Measurements from ENCODE around the gene FIZ1. TPM values are rescaled to one million over a fixed set of nuclear protein-coding genes. Genes with fewer than 3 reads are reported as not detected.
A peak's percentile ranks its signal among the peaks of the same experiment; 100 is the strongest.

FIZ1 gene
- total and polyA plus RNA-seq, 2 experiments from 2014 or later: 5.4 to 10.1 TPM

- Histone ChIP-seq H3K27ac (ENCODE audit: low read depth) (no peak overlapping the region), H3K4me3 (no peak overlapping the region), H3K4me2 (no peak overlapping the region), H3K9me2 (ENCODE audit: insufficient read depth) (peaks cover 5% of the 10 kb centered on the region; the same call in 1 of the 2 replicates), H2AFZ (peak overlapping the region; percentile 43; the same call in 1 of the 2 replicates), H3K79me2 (replicated peaks; ENCODE audit: insufficient read depth) (no peaks in the 10 kb centered on the region), H3K4me1 (ENCODE audit: insufficient read depth) (no peaks in the 10 kb centered on the region), H3K36me3 (ENCODE audit: insufficient read depth) (no peaks in the 10 kb centered on the region), H3K27me3 (ENCODE audit: insufficient read depth) (no peaks in the 10 kb centered on the region), H3F3A (replicated peaks; ENCODE audit: low read depth) (no peaks in the 10 kb centered on the region), H4K20me1 (replicated peaks; ENCODE audit: insufficient read depth) (no peaks in the 10 kb centered on the region)
- H3K9me3 Mint-ChIP-seq: peaks cover 6% of the 10 kb centered on the region
- H3K4me1 Mint-ChIP-seq: peaks cover 25% of the 10 kb centered on the region
- no peak overlapping the region for H3K4me3 Mint-ChIP-seq
- peaks cover 13% of the 10 kb centered on the region for H3K27me3 Mint-ChIP-seq (ENCODE audit: insufficient read depth, low read depth, poor library complexity)
- ATAC-seq (no peak), DNase-seq (ENCODE audit: low spot score) (no peak)
- H3K27ac Mint-ChIP-seq: no peak overlapping the region
- TF ChIP-seq EZH2 (IDR thresholded peaks at IDR 0.05; ENCODE audit: low read depth, unreplicated experiment) (no peak), POLR2AphosphoS5 (IDR thresholded peaks at IDR 0.05; ENCODE audit: low read depth) (no peak), CTCF (conservative IDR thresholded peaks at IDR 0.05; ENCODE audit: low read depth in 2 of 2) (no peak), NANOG (IDR thresholded peaks at IDR 0.05; ENCODE audit: borderline replicate concordance) (no peak), ZNF114 (CRISPR knock-in tag; IDR thresholded peaks at IDR 0.05) (no peak), STAT1 (IDR thresholded peaks at IDR 0.05; ENCODE audit: unreplicated experiment) (no peak), REST (IDR thresholded peaks at IDR 0.05; ENCODE audit: unreplicated experiment) (no peak), ZNF462 (CRISPR knock-in tag; IDR thresholded peaks at IDR 0.05) (no peak), ZNF331 (CRISPR knock-in tag; IDR thresholded peaks at IDR 0.05; ENCODE audit: low read depth) (no peak), EZH2phosphoT487 (IDR thresholded peaks at IDR 0.05; ENCODE audit: unreplicated experiment) (no peak), CREB1 (CRISPR knock-in tag; IDR thresholded peaks at IDR 0.05; ENCODE audit: low read depth) (no peak), JUNB (IDR thresholded peaks at IDR 0.05; ENCODE audit: unreplicated experiment) (no peak)
- no peaks in the 10 kb centered on the region; the same call in 2 of the 3 replicates for H3K36me3 Mint-ChIP-seq (ENCODE audit: low read depth)
Measured at GRCh38 chr19:55544776-55545439, 54.4 kb downstream of the FIZ1 start.
